GM10266 (cell line): ENCODE measurements around the gene HEPACAM.

ENCODE experiments used
- DNase-seq: peaks from one replicate; pipeline ENCODE4 v3.0.0; 2012; ENCODE audit errors: extremely low spot score
- CTCF ChIP-seq: IDR thresholded peaks from 2 replicates; pipeline ENCODE4 v1.5.1; 2012; ENCODE audit warnings: mild to moderate bottlenecking, low read depth; ENCODE audit not compliant: control insufficient read depth, insufficient read depth; ENCODE audit errors: missing control alignments

The HEPACAM gene

GRCh38 chr11:124943254-124943616 is 7.4 kb upstream of the HEPACAM start:
- no peak for TF ChIP-seq CTCF
- no peak for DNase-seq

DNA sequence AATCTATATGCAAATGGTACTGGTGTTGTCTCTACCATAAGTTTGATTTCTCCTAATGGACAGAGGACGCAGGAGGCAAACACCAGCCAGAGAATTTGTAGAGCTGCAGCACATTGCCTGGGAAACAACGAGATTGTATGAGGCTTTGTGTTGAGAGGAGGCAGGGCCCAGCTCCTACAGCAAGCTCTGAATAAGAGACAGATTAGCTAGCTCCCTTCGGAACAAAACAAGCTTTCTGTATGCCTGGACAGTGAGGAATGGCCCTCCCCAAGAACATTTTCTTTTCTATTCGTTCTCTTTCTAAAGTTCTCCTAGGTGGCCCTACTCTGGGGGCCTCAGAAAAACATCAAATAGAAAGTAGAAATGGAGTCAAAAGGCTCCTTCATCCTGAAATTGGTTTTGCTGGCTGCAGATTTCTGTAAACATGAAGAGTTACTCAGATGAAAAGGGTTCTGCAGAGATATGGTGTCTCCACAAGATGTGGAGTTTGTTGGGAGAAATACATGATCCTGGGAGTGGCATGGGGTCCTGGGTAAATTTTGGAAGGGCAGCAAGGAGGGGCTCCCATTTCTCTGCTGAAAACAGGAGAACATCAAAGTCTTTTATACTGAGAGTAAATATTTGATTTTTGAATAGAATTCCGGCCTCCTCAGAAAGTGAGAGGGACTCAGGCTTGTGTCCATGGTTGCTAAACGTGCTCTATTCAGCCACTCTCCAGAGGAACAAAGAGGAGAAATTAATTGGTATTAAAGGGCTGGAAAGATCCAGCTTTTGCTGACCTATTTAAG is 6.8 kb upstream of the HEPACAM start:
- no peak for DNase-seq
- no peak for TF ChIP-seq CTCF

GRCh38 chr11:124941703-124942102 is 5.9 kb upstream of the HEPACAM start:
- no peak for TF ChIP-seq CTCF
- no peak for DNase-seq

GRCh38 chr11:124938970-124939369 is 3.1 kb upstream of the HEPACAM start:
- no peak for TF ChIP-seq CTCF
- DNase-seq = no peak

DNA sequence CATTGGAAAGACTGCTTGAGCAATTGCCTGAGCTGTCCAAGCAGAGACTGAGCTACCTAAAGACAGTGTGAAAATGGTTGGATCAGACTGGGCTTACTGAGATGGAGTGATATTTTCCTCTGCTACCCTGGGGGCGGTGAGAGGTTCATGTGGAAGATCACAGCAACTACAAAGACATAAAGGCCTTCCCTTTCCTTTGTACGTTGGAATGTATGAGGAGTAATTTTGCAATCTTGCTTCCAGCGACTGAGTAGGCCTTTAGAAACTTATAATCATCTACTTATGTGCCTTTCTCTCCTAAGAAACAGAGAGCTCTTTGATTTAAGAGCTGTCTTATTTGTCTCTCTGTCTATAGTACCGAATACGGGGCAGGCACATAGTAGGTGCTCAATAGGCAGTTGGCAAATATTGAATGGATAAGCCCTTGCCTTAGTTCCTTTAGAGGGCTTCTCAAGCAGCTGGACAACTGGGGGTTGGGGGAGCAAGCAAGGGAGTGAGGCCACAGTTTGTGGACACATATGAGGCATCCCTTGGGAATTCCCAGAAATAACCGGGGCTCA is 2.4 kb upstream of the HEPACAM start:
- DNase-seq = no peak
- no peak for TF ChIP-seq CTCF

DNA sequence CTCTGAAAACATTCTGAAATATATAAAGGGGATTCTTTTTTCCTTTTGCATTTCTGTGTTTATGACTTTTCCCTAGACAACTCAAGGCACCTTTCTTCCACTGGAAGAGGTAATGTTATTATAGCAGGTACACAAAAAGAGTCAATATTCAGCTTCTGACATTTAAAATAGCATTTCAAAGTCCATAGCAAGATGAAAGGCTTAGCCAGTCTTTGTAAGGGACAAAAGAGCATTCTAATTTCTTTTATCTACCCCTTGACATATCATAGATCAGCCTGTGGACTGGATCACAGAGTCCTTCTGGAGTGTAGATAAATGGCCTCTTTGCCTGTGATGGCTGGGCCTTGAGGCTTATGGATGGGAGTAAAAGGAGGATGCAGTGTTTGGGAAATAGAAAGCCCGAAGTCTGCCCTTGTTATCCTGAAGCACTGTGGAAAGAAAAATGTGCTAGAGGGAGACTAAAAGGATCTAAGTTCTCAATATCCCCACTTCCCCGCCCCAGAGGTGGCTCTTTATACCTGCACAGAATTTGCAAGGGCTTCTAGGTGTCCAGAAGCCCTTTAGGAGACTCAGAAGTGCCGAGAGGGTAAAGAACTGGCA is 1.6 kb upstream of the HEPACAM start:
- no peak for DNase-seq
- TF ChIP-seq CTCF = no peak
